Thyroid gland (tissue), 4 donors: ENCODE measurements around the gene GPR183. TPM values are rescaled to one million over a fixed set of nuclear protein-coding genes. Genes with fewer than 3 reads are reported as not detected.
A peak's percentile ranks its signal among the peaks of the same experiment; 100 is the strongest.

Source experiments
- DNase-seq, 2 donors: peaks; one replicate each; pipeline ENCODE4 v3.0.0-alpha.2; 2019
- H3K27ac ChIP-seq, 3 donors: fragments of 200-600 bp; sonication (generic); 1 replicate in 2 of 3; 2 replicates in 1 of 3; pipeline ENCODE4 v1.5.1; 2016 to 2019; ENCODE audit warnings: mild to moderate bottlenecking in 1 of 3, moderate library complexity in 1 of 3
- H3K27me3 ChIP-seq: fragments of 200-600 bp; sonication (generic); one replicate; pipeline ENCODE4 v1.5.1; 2019
- H3K36me3 ChIP-seq, 2 donors: fragments of 200-600 bp; sonication (generic); one replicate each; pipeline ENCODE4 v1.5.1; 2016 to 2019
- H3K4me1 ChIP-seq, 2 donors: fragments of 200-600 bp; sonication (generic); one replicate each; pipeline ENCODE4 v1.5.1; 2017 to 2019
- H3K4me3 ChIP-seq, 3 donors: fragments of 200-600 bp; sonication (generic); replicated peaks in 1 of 3; 1 replicate in 2 of 3; 2 replicates in 1 of 3; pipeline ENCODE4 v1.5.1; 2016; ENCODE audit warnings: mild to moderate bottlenecking in 1 of 3
- H3K9me3 ChIP-seq: fragments of 200-600 bp; sonication (generic); one replicate; pipeline ENCODE4 v1.5.1; 2017
- CTCF ChIP-seq, 6 experiments: fragments of 200-600 bp in 3 of 6; fragments of 450-650 bp in 3 of 6; sonication (generic) in 3 of 6; IDR thresholded peaks; one replicate each; pipeline ENCODE4 v1.5.1; 2016 to 2019; ENCODE audit warnings: antibody characterized with exemption in 6 of 6, mild to moderate bottlenecking in 2 of 6, inconsistent platforms in 1 of 6, moderate library complexity in 1 of 6
- POLR2A ChIP-seq, 2 donors: fragments of 450-650 bp; IDR thresholded peaks; one replicate each; pipeline ENCODE4 v1.6.1; 2017; ENCODE audit warnings: antibody characterized with exemption in 2 of 2, mild to moderate bottlenecking in 2 of 2, moderate library complexity in 1 of 2
- WGBS, 2 donors: methylation state at CpG; one replicate each; pipeline ENCODE4 v1.1.5; 2017; 5-methylcytosine and 5-hydroxymethylcytosine counted together
- intact Hi-C: fragments of 100-400 bp; cut with DNase I; formaldehyde crosslinking; loops from one replicate; pipeline ENCODE4 v1.15.1; 2023
- total RNA-seq, 4 donors: library from RNA; depleted of rRNA; stranded (reverse); fragments of >200 nt; gene quantifications; one replicate each; pipeline ENCODE4 v1.2.3, GENCODE V29; 2016

Gene GPR183
- total RNA-seq, 4 donors from 2014 or later: 2.5 to 9.7 (median 5.1) TPM

GRCh38 chr13:99294198-99294597 lies 13.0 kb downstream of the GPR183 start:
- TF ChIP-seq CTCF (IDR thresholded peaks at IDR 0.05) (no peak), POLR2A (IDR thresholded peaks at IDR 0.05) (no peak)
- Histone ChIP-seq H3K9me3 (no peaks in the 10 kb centered on the region), H3K27ac (no peak overlapping the region), H3K27me3 (no peaks in the 10 kb centered on the region), H3K4me1 (peaks cover under 1 to 2% of the 10 kb centered on the region in 2 donors), H3K36me3 (no peaks in the 10 kb centered on the region), H3K4me3 (no peak overlapping the region)
- DNase-seq: no peak
- intact Hi-C loops: no loop called here

DNA sequence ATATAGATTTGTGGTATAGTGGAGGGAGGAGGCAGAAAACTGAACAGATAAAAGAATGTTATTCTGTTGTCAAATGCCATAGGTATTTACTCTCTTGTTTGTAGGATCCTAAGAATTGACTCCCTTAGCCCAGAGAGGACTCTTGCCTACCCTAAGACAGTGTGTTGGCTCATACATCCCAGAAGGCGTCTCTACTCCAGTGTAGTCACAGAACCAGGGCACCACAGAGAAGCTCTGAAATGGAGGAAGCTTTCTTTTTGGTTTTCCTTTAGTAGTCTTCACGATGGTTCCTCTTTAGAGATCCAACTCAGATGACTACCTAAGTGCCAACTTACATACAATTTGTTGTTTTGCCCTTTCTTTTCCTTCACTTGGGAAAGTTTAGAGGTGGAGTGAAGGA lies 14.0 kb downstream of the GPR183 start:
- TF ChIP-seq CTCF (IDR thresholded peaks at IDR 0.05) (no peak), POLR2A (IDR thresholded peaks at IDR 0.05) (no peak)
- Histone ChIP-seq H3K27ac (no peak overlapping the region), H3K36me3 (no peaks in the 10 kb centered on the region), H3K27me3 (no peaks in the 10 kb centered on the region), H3K4me1 (peaks cover 11 to 12% of the 10 kb centered on the region in 2 donors), H3K9me3 (no peaks in the 10 kb centered on the region), H3K4me3 (no peak overlapping the region)
- intact Hi-C loops: no loop called here
- no peak for DNase-seq
- 90 to 97% methylated on average over 2 of the region's 2 CpGs for WGBS, 2 donors

GRCh38 chr13:99290894-99291293 lies 16.3 kb downstream of the GPR183 start:
- TF ChIP-seq POLR2A (IDR thresholded peaks at IDR 0.05) (no peak), CTCF (IDR thresholded peaks at IDR 0.05) (no peak)
- H3K36me3 ChIP-seq: no peaks in the 10 kb centered on the region
- peaks cover 22 to 23% of the 10 kb centered on the region in 2 donors for H3K4me1 ChIP-seq
- no peak overlapping the region for H3K27ac ChIP-seq
- DNase-seq: no peak
- no peak overlapping the region for H3K4me3 ChIP-seq
- H3K27me3 ChIP-seq: no peaks in the 10 kb centered on the region
- WGBS, 2 donors: 89 to 96% methylated on average over 3 of the region's 3 CpGs
- intact Hi-C loops: no loop called here
- no peaks in the 10 kb centered on the region for H3K9me3 ChIP-seq

- H3K27ac ChIP-seq: peak overlapping the region in 1 of 3 donors; percentile 63
- H3K4me1 ChIP-seq: peaks cover 22 to 27% of the 10 kb centered on the region in 2 donors
- DNase-seq: no peak
- no peak overlapping the region for H3K4me3 ChIP-seq
- intact Hi-C loops: no loop called here
- WGBS, 2 donors: 90 to 93% methylated on average over 7 of the region's 7 CpGs
- H3K36me3 ChIP-seq: no peaks in the 10 kb centered on the region
- H3K9me3 ChIP-seq: no peaks in the 10 kb centered on the region
- no peaks in the 10 kb centered on the region for H3K27me3 ChIP-seq
- no peak for TF ChIP-seq POLR2A (IDR thresholded peaks at IDR 0.05)
- TF ChIP-seq CTCF (IDR thresholded peaks at IDR 0.05): no peak
Observed at GRCh38 chr13:99289674-99290337, 17.4 kb downstream of the GPR183 start.

GRCh38 chr13:99289271-99289670 lies 17.9 kb downstream of the GPR183 start:
- Histone ChIP-seq H3K27me3 (no peaks in the 10 kb centered on the region), H3K36me3 (no peaks in the 10 kb centered on the region), H3K4me1 (peaks cover 22 to 27% of the 10 kb centered on the region in 2 donors), H3K9me3 (no peaks in the 10 kb centered on the region), H3K27ac (peak overlapping the region in 1 of 3 donors; percentile 63), H3K4me3 (no peak overlapping the region)
- intact Hi-C loops: no loop called here
- TF ChIP-seq POLR2A (IDR thresholded peaks at IDR 0.05) (no peak), CTCF (IDR thresholded peaks at IDR 0.05) (no peak)
- DNase-seq: no peak
- WGBS, 2 donors: 95 to 96% methylated on average over 2 of the region's 2 CpGs
